Suppressor macrophage (primary cell): ENCODE data around the gene TPK1.
"Not testable (repeated sequence)": the region's sequence is repeated elsewhere in the genome, so short reads cannot be mapped to it uniquely, and the experiment has no call there.

ENCODE experiments used
- DNase-seq, 4 experiments: peaks; one replicate each; pipeline ENCODE4 v3.0.0-alpha.2; 2020 to 2022

TPK1 gene

DNA sequence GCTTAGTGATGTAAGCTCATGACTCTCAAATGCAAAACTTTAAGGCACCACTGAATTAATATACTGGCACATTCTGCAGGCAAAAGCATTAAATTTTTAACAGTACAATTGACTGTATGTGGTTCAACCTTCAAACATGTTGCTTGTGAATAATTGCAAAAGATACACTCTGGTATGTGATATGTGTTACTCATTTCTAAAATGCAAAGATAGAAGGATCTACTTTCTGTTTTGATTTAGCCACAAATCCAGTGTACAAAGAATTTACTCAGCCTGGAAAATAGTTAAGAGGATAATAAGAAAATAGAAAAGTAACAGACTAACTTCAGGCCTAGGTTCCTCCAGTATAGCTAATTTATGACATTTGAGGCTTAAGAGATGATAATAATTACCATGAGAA is 365.8 kb downstream of the TPK1 start:
- no peak for DNase-seq

DNA sequence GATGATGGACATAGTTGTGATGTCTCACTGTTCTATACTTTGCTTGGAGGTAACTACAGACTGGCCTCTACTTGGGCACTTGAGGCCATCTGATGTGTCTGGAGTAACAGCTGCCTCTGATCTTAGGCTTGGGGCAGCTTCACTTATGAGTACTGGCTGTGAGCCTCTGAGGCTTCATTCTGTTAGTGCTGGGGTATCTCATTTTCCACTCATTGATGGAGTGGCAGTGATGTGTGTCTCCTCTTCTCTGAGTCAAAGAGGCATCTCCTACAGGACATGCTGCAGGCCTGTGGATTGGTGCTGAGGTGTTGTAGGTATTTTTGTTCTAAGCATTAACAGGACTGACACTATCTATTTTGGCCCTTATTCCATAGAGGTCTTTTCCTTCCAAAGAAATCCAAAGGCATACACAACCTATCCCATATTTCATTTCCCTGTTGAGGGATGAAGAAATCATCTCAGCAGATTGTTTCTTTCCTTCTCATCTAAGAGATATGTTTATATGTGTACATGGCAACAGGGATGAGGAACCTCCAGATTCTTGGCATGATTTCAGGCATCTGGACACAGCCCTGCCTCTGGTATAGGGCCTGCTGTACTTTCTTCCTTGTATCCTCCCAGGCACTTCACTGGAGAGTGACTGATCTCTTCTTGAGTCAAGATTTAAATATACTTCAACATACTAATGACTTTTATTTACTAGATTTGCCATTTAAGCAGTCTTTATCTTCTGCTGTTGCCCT is 366.7 kb downstream of the TPK1 start:
- DNase-seq: peak in 2 of 4 experiments; percentile 2 to 6

DNA sequence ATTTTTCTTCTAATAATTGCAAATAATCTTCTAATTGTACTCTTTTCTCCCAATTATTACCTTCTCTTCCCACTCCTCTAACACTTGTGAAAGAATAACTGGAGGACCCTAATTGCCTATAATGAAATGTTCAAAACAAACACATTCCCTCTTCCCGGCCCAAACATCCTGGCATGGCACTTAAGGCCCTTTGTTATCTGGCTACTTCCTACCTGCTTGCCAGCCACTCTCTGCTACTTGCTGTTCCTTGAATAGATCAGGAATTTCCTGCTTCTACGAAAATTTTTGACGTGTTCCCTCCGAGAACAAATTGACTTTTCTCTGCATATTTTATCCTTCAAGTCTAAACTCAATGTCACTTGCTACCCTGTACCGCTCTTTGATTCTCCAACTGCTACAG is 376.2 kb downstream of the TPK1 start:
- no peak for DNase-seq

DNA sequence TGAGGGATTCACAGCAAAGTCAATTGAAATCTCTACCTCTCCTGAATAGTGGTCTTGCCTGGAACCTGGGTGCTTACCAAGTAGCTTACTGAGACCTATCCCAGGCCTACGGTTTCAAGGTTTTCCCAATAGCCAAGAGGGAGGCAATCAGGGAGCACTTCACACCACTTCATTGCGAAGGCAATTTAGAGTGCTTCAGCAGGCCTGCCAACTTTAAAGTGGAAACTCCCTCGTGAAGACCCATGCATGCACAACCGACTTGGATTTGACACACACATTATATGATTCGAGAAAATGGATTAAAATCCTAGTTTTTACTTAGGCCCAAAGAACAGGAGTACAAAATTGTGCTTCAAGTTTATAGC is 380.8 kb downstream of the TPK1 start:
- DNase-seq: no peak

DNA sequence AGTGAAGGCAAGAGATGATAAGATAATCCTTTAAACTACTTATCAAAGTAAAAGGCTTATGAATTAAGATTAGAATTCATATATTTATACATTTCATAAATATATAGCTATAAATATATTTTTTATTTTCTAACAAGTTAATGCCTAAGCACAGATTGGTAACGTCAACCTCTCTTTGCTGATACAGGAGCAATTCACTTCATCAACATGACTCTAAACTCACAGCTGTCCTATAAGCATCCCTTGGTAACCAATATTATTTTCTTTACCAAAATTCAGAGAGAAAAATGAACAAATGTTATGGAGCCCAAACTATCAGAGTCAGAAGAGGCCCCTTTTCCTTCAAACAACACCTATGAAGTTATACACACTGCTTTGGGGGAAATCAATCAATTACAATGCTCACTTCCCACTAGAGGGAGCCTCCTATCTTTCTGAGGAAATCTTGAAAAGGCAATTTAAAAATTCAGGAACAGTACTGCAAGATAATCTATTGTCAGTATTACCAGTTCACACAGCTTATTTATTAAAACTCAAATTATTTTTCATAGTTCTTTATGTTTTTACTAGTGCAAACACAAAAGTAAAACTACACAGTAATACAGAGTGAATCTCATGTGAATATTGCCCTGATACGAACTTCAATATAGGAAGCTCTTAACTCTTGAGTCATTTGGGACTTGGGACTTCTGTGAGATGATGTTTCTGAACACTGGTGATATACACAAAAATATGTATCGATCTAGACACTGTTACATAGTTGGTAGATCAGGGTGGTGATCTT is 381.4 kb downstream of the TPK1 start:
- DNase-seq: peak in 1 of 4 experiments; percentile 9

DNA sequence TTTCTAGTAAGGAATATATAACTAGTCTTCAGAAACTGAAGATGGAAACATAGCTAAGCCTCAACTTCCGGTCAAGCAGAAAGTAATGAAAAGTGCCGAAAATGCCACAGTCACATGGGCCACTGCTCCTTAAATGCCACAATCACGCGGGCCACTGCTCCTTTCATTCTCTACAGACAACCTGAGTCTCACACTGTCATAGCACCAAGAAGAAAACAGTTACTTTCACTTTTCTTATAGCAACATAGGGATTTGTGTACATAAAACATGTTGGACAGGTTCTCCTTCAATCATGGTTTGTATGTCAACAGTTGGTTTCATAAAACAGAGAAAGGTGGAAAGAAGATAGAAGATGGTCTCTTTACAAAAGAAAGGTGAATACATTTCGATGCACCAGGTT is 383.8 kb downstream of the TPK1 start:
- no peak for DNase-seq

DNA sequence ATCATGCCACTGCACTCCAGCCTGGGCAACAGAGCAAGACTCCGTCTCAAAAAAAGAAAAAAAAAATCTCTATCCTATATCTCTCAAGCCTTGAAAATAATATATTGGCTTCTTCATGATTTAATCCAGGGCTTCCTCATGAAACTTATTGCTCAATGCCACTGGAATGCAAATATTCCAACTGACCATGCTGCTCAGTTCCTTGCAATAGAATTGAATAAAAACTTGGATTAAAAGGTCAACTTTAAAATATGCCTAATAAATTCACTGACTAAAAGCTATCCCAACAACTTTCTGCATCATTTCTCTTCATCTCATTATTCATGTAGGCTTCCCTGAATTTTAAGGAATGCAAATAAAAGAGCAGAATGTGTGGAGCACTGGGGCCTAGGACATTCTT is 390.3 kb downstream of the TPK1 start:
- no peak for DNase-seq

DNA sequence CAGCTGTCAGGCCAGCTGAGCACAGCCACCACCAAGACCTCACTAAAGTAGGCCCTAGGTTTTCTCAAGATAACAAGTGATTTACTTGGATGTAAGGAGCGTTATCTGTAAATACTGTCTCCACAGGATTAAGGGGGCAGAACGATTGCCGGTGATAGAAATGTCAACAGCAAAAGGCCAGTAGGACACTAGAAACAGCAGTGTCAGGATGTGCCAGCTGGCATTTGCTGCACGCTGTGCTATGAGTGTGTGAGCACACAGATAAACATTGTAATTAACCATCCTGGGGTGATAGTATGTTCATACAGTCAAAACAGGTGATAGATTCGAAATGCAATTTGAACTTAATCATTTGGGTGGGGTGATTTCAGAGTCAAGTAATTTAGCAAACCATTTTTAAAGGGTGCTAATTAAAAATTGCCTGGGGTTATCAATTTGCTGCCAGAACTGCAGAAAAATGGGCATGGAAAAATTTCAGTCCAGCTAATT is 396.1 kb downstream of the TPK1 start:
- DNase-seq: no peak

DNA sequence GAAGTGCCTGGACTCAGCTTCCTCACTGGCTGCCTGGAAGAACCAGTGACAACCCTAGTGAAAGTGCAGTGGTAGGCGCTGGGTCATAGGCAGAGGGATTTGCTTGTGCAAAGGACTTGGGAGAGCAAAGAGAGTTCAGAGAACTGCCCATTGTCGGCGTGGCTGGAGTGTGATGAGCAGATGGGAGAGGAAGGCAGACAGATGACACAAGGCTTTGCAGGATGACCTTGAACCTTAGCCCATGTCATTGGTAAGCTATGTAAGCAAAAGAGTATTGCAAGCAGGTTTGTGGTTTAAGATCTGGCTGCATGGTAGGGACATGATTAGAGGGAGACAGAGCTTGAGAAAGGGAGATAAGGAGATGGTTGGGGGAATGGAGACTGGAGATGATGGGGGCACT is 397.1 kb downstream of the TPK1 start:
- no peak for DNase-seq

DNA sequence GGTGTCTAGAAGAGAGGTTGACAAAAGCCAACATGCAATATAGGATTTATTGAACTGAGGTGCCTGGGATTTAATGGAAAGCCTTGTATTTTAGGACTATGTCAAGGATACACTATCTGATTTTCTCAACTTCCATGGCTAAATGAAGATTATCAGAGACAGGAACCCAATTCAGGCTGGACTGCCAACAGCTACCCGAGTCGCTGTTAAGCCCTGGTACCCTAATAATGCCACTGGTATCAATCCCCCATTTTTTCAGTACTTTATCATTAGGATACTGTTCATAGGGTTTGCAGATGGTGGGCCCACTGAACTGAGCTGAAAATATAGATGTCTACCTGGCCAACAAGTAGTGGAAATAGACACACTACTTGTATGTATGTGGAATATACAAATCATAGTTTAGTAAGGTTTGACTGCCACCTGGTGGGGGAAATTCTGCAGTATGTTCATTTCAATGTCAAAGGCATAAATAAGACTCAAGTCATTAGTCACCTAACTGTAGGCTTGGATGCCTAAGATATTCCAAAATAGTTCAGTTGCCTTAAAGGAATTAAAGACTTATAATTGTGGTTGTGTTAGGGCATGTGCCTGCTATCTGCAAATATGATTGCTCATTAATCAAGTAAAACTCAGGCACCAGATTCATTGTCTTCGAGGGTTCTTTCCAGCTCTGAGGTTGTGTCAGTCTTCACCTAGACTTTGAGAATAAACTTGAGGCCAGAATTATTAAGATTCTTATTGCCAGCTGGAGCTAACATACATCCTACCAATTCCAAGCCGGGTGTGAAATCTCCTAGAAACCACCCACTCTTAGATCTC is 398.3 kb downstream of the TPK1 start:
- peak; percentile 67 to 82 (median 69) for DNase-seq

DNA sequence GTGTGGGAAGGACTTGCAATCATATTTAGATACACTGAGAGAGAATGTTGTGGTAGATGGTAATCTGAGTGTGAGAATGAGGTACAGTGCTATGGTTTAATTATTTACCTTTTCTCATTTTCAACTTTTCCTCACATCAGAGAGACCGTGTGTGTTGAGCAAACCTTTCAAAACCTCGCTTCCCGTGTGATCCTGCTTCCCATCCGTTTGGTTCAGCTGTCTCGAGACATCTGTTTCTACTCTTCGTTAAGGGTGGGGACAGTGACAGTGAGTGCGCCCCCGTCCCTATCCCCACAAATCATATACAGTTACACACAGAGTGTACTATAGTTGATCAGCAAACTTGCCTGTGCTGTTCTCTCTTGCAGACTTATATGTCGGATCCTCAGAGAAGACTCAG is 399.4 kb downstream of the TPK1 start:
- no peak for DNase-seq

DNA sequence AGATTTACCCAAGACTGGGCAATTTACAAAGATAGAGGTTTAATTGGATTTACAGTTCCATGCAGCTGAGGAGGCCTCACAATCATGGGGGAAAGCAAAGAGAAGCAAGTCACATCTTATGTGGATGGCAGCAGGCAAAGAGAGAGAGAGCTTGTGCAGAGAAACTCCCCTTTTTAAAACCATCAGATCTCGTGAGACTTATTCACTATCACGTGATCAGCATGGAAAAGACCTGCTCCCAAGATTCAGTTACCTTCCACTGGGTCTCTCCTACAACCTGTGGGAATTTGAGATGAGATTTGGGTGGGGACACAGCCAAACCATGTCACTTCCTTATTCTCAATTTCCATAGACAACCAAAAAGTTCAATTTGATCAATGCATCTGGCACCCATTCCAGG is 407.4 kb downstream of the TPK1 start:
- DNase-seq: no peak

DNA sequence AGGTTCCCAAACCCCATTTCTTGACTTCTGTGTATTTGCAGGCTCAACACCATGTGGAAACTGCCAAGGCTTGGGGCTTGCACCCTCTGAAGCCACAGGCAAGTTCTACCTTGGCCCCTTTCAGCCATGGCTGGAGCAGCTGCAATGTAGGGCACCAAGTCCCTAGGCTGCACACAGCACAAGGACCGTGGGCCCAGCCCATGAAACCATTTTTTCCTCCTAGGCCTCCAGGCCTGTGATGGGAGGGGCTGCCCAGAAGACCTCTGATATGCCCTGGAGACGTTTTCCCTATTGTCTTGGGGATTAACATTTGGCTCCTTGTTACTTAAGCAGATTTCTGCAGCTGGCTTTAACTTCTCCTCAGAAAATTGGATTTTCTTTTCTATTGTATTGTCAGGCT is 408.3 kb downstream of the TPK1 start:
- DNase-seq: not testable (repeated sequence)

DNA sequence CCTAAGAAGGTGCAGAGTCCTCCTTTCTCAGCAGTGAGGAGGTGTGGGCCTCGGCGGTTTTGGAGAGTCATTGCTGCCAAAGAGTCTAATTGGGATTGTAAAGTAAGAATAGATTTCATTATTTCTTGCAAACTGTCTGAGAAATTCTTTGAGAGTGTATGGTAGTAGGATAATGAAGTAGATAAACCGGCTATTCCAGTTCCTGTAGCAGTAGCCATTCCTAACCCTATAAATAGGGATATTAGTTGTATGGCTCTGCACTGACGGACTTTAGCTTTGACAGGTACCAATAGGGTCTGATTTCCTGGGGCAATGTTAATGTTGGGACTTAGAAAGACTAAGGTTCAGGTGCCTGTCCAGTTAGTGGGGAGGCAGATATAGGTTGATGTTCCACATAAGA is 416.9 kb downstream of the TPK1 start:
- not testable (repeated sequence) for DNase-seq

DNA sequence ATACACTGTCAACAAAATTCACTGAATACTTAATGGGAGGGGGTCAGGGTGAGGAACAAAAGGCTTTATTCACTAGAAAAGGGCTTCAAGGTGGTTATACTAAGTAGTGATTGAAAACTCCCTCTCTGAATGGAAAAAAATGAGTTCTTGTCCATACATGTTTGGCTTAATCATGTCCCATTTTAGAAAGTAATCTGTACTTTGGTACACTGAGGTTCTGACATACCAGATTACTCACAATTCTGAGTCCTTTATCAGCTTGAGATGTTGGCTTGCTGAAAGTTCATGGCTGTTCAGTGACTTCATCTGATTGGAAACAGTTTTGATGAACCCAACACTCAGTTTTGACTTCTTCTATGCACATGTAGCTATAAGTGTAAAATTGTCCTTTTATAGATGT is 419.5 kb downstream of the TPK1 start:
- no peak for DNase-seq

DNA sequence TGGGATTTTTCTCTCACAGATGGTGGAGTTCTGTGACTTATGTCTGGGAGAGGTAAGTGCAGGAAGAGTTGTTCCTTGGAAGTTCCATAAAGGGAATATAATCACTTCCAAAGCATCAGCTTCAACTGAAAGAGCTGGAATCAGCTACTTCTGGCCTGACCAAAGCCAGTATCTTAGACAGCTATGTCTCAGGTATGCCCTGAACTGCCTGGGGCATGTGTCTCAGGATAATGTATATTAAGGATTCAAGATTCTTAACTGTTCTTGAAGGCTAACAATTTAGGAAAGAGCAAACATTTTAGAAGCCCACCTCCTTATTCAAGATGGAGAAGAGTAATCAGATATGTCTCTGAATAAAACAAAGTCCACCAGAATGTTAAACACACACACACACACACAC is 420.0 kb downstream of the TPK1 start:
- no peak for DNase-seq

DNA sequence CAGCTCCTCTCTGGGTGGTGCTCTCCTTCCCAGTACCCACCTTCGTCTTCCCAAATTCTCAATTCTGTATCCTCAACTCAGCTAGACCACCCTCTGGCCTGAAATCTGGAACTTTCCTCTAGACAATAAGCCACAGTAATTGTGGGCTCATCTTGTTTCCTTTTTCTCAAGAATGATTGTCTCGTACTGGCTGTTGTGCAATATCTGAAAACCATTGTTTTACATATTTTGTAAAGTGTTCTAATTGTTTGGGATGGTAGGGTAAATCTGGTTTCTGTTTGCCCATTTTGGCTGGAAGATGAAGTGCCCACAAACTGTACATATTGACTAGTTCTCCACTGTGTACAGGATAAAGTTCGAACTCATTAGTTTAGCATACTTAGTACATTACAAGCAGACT is 421.0 kb downstream of the TPK1 start:
- peak in 1 of 4 experiments; percentile 2 for DNase-seq

DNA sequence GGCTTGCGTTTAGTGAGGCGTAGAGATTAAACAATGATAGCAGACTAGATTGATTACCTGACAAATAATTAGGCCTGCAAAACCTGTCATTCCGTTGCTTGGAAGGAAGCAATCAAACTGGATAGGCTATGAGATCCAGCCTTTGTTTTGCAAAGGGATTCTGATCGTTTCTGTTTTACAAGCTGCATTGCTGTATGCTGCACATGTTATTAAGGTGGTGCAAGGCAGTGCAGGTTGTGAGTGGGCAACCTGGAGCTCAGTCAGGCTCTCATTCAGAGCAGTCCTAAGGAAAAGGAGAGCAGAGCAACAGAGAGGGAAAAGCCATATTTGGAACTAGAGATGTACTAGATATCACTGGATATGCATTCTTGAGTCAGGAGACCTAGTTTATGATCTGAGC is 425.4 kb downstream of the TPK1 start:
- no peak for DNase-seq

DNA sequence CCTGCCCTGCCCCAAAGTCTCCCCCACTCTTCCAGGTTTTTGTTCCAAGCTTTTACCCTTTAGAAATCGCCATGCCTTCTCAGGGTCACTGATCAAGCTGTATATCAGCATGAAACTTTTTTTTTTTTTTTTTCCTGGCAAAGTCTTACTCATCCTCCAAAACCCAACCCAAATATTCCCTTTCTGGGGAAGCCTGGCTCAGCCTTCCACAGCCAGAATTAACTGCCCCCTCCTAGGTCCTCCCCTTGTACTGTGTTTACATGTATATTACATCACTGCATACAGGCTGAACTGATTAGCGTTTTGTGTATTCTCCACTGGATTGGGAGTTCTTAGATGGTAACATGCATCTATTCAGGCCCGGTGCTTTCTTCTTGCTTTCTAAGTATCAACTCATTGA is 427.7 kb downstream of the TPK1 start:
- DNase-seq: no peak

DNA sequence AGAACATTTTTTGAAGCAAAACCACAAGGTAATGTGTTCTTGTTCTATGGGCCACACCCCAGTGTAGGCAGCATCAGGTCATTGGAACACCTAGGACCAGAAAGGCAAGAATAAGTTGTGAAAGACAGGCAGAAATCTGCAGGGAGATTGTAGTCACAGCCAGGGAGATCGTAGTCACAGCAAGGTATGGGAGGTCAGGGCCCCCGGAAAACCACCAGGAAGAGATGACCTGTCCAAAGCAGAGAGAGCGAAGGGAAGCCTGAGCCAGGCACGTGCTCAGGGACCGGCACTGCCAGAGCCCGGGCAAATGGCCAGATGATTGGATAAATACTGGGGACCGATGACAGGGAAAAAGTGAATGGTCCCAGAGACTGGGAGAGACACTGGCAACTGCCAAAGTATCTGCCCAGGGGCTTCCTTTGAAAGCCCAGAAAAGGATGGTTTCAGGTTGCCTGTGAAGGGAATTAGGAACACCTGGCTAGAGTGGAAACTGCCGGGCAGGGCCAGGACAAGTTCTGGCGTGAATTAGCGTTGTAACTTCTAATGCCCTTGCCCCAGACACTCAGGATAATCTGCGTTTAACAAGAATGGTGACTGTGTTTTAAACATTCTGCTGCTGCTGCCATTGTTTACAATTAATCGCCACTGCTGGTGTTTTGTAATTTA is 428.5 kb downstream of the TPK1 start:
- no peak for DNase-seq

DNA sequence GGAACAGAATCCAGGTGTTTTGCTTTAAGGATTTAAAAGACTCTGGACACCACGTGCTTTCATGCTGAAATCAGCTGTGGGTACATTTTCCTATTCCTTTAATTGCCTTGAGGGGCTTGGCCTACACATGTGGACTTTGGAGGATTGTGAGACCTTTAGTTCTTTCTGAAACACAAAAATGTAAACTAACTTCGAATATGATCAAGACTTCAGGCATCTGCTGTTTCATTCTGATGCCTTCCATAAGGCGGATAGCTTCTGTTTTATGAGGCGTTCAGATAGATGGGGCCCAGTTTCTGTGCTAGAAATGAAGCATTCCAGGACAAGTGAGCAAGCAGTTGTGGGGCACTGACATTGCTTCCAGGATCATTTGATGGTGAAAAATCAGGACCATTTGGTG is 430.9 kb downstream of the TPK1 start:
- DNase-seq: no peak

DNA sequence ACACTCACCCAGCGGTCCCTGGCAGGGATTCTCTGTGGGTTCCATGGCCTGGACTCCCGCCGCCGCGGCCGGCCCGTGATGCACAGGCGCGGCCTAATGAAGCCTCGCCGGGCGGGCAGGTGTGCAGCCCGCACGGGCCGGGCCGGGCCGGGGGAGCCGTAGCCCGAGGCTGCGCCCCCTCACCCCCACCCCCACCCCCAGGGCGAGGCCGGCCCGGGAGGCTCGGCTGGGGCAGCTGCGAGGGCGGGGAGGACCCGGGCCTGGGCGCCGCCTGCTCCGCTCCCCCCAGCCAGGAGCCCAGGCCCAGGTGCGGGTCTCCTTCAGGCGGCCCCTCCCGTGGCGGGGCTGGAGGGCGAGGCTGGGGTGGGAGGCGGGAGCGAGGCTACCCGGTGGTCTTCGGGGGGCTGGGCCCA is 432.2 kb downstream of the TPK1 start, which contains the start of gene NOBOX:
NOBOX (minus strand) TSS at position 45 of the 413 bp plus-strand sequence.
- DNase-seq: no peak

DNA sequence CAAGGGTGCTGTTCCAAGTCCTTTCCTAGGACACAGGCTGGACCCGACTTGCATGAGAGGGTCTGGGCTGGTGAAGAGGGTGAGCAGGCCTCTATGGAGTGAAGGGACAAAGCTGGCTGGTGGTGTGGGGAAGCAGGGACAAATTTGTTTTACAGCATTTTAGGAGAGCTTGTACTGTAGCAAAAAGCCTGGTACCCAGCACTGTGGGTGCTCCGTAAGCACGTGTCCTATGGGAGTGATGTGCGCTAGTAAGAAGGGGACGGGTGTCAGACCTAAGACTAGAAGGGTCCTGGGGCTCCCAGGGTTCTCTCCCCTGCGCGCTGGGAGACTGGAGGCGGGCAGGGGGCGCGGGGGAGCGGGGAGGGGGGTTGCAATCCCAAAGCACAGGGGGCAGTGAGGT is 432.8 kb downstream of the TPK1 start:
- no peak for DNase-seq
